Lower lobe of right lung (tissue), 2 donors: Measurements from ENCODE around the gene NUMB. TPM values are rescaled to one million over a fixed set of nuclear protein-coding genes. Genes with fewer than 3 reads are reported as not detected.

Source experiments
- ATAC-seq, 2 donors: fragments of 200-7000 bp; cut with Tn5 transposase; one replicate each; pipeline ENCODE4 v1.9.1; 2020 to 2022; ENCODE audit warnings: mild to moderate bottlenecking in 2 of 2, moderate library complexity in 2 of 2
- DNase-seq: peaks from one replicate; pipeline ENCODE4 v3.0.0-alpha.2; 2020
- H3K27ac ChIP-seq: fragments of 200-600 bp; one replicate; pipeline ENCODE4 v1.8.0; 2022
- H3K27me3 ChIP-seq: fragments of 200-600 bp; one replicate; pipeline ENCODE4 v1.8.0; 2022; ENCODE audit warnings: low read depth
- H3K36me3 ChIP-seq: fragments of 200-600 bp; one replicate; pipeline ENCODE4 v1.8.0; 2022; ENCODE audit warnings: mild to moderate bottlenecking
- H3K4me1 ChIP-seq: fragments of 200-600 bp; one replicate; pipeline ENCODE4 v1.8.0; 2022
- H3K4me3 ChIP-seq: fragments of 200-600 bp; one replicate; pipeline ENCODE4 v1.8.0; 2022; ENCODE audit warnings: mild to moderate bottlenecking
- H3K9me3 ChIP-seq: fragments of 200-600 bp; one replicate; pipeline ENCODE4 v1.8.0; 2022
- CTCF ChIP-seq: fragments of 200-600 bp; IDR thresholded peaks from one replicate; pipeline ENCODE4 v1.8.0; 2022; ENCODE audit warnings: antibody characterized with exemption, mild to moderate bottlenecking
- intact Hi-C: fragments of 100-400 bp; cut with DNase I; formaldehyde crosslinking; loops from one replicate; pipeline ENCODE4 v1.11.0; 2022
- total RNA-seq: library from RNA; stranded (reverse); fragmentation: NEBNext Ultra II Directional; extraction: Animal tissue kit (Norgen Biotek cat#: 25700); gene quantifications from one replicate; pipeline ENCODE4 v1.2.1, GENCODE V29; 2021
- donor health status: DM: no; HTN: yes; CAD: no; lungs with severe emphysema.

The NUMB gene
- total RNA-seq, 1 donor from 2014 or later, result 126 TPM

- H3K27ac ChIP-seq, result no peak overlapping the region
- intact Hi-C loops, result loop anchor here (10.0 kb wide), 1 partner anchor 174 kb away; no protein-coding TSS in a partner anchor
- H3K4me1 ChIP-seq, result peaks cover 46% of the 10 kb centered on the region
- H3K9me3 ChIP-seq, result no peaks in the 10 kb centered on the region
- no peaks in the 10 kb centered on the region for H3K36me3 ChIP-seq
- no peak for ATAC-seq
- no peak for TF ChIP-seq CTCF
- no peaks in the 10 kb centered on the region for H3K27me3 ChIP-seq
- DNase-seq, result no peak
- H3K4me3 ChIP-seq, result no peak overlapping the region
Measured at GRCh38 chr14:73468828-73469375, 10.6 kb upstream of the NUMB start.

GRCh38 chr14:73467800-73468199, 9.5 kb upstream of the NUMB start:
- H3K9me3 ChIP-seq, result no peaks in the 10 kb centered on the region
- no peak for TF ChIP-seq CTCF
- H3K4me1 ChIP-seq, result peaks cover 57% of the 10 kb centered on the region
- H3K27me3 ChIP-seq, result no peaks in the 10 kb centered on the region
- H3K27ac ChIP-seq, result peak overlapping the region; percentile 74
- no peak for DNase-seq
- intact Hi-C loops, result loop anchor here (10.0 kb wide), 1 partner anchor 173 kb away; no protein-coding TSS in a partner anchor
- no peaks in the 10 kb centered on the region for H3K36me3 ChIP-seq
- no peak for ATAC-seq
- no peak overlapping the region for H3K4me3 ChIP-seq

- H3K36me3 ChIP-seq, result no peaks in the 10 kb centered on the region
- H3K4me3 ChIP-seq, result no peak overlapping the region
- peak overlapping the region; percentile 74 for H3K27ac ChIP-seq
- intact Hi-C loops, result loop anchor here (10.0 kb wide), 1 partner anchor 173 kb away; no protein-coding TSS in a partner anchor
- no peaks in the 10 kb centered on the region for H3K9me3 ChIP-seq
- no peaks in the 10 kb centered on the region for H3K27me3 ChIP-seq
- peaks cover 61% of the 10 kb centered on the region for H3K4me1 ChIP-seq
- peak in 1 of 2 donors; percentile 30 for ATAC-seq
- no peak for TF ChIP-seq CTCF
- DNase-seq, result peak; percentile 64
Measured at GRCh38 chr14:73467377-73467776, 9.0 kb upstream of the NUMB start.

- Histone ChIP-seq H3K9me3 (no peaks in the 10 kb centered on the region), H3K27ac (peak overlapping the region; percentile 74), H3K4me1 (peaks cover 66% of the 10 kb centered on the region), H3K4me3 (no peak overlapping the region), H3K27me3 (no peaks in the 10 kb centered on the region), H3K36me3 (no peaks in the 10 kb centered on the region)
- ATAC-seq (no peak), DNase-seq (no peak)
- no peak for TF ChIP-seq CTCF
- intact Hi-C loops, result loop anchor here (10.0 kb wide), 1 partner anchor 172 kb away; no protein-coding TSS in a partner anchor
Measured at GRCh38 chr14:73466861-73467260, 8.5 kb upstream of the NUMB start.

GRCh38 chr14:73465823-73466532, 7.6 kb upstream of the NUMB start:
- no peaks in the 10 kb centered on the region for H3K36me3 ChIP-seq
- DNase-seq (no peak), ATAC-seq (peak; percentile 17 to 41)
- no peak for TF ChIP-seq CTCF
- H3K4me3 ChIP-seq, result peak overlapping the region; percentile 42
- H3K9me3 ChIP-seq, result no peaks in the 10 kb centered on the region
- intact Hi-C loops, result loop anchor here (10.0 kb wide), 1 partner anchor 171 kb away; no protein-coding TSS in a partner anchor
- H3K27ac ChIP-seq, result peak overlapping the region; percentile 74
- H3K4me1 ChIP-seq, result peaks cover 75% of the 10 kb centered on the region
- no peaks in the 10 kb centered on the region for H3K27me3 ChIP-seq
